Adrenal gland (tissue), 5 donors: ENCODE measurements around the gene CCNDBP1.

ENCODE experiments used
- CTCF ChIP-seq, 6 experiments: fragments of 450-650 bp in 4 of 6; fragments of 200-600 bp in 2 of 6; sonication (generic) in 1 of 6; IDR thresholded peaks; 1 replicate in 5 of 6; 2 replicates in 1 of 6; pipeline versions ENCODE4 v1.5.1 to v1.8.0; 2016 to 2021; ENCODE audit warnings: antibody characterized with exemption in 6 of 6, mild to moderate bottlenecking in 2 of 6, moderate library complexity in 1 of 6
- POLR2A ChIP-seq, 2 donors: fragments of 450-650 bp; IDR thresholded peaks; one replicate each; pipeline ENCODE4 v1.6.1; 2017; ENCODE audit warnings: antibody characterized with exemption in 2 of 2, mild to moderate bottlenecking in 2 of 2, moderate library complexity in 1 of 2
- donor health status: DM: no; HTN: no; CAD: no.

GRCh38 chr15:43146184-43146583 lies 39.0 kb upstream of the CCNDBP1 start:
- no peak for TF ChIP-seq CTCF (IDR thresholded peaks at IDR 0.05)
- no peak for TF ChIP-seq POLR2A (IDR thresholded peaks at IDR 0.05)
